Gastroesophageal sphincter (tissue), 4 donors: ENCODE data around the gene MRPS18A. TPM values are rescaled to one million over a fixed set of nuclear protein-coding genes. Genes with fewer than 3 reads are reported as not detected.
A peak's percentile ranks its signal among the peaks of the same experiment; 100 is the strongest.

ENCODE experiments used
- ATAC-seq: fragments of 150-250 bp; one replicate; pipeline ENCODE4 v1.9.1; 2016; ENCODE audit warnings: mild to moderate bottlenecking, moderate library complexity
- H3K27ac ChIP-seq, 4 donors: fragments of 200-600 bp; sonication (generic) in 3 of 4; 1 replicate in 3 of 4; 2 replicates in 1 of 4; pipeline ENCODE4 v1.5.1; 2016 to 2019
- H3K27me3 ChIP-seq: fragments of 200-600 bp; sonication (generic); one replicate; pipeline ENCODE4 v1.5.1; 2019
- H3K36me3 ChIP-seq, 2 donors: fragments of 200-600 bp; sonication (generic); one replicate each; pipeline ENCODE4 v1.5.1; 2019; ENCODE audit warnings: control low read depth in 1 of 2
- H3K4me1 ChIP-seq, 3 donors: fragments of 200-600 bp; sonication (generic); 1 replicate in 2 of 3; 2 replicates in 1 of 3; pipeline ENCODE4 v1.5.1; 2016 to 2019; ENCODE audit warnings: control low read depth in 2 of 3
- H3K4me3 ChIP-seq, 2 donors: fragments of 200-600 bp; sonication (generic); one replicate each; pipeline ENCODE4 v1.5.1; 2019; ENCODE audit warnings: mild to moderate bottlenecking in 1 of 2, moderate library complexity in 1 of 2
- H3K9me3 ChIP-seq, 3 donors: fragments of 200-600 bp; sonication (generic); one replicate each; pipeline ENCODE4 v1.5.1; 2017 to 2019; ENCODE audit warnings: control low read depth in 2 of 3
- CTCF ChIP-seq, 4 experiments: fragments of 200-600 bp in 2 of 4; fragments of 450-650 bp in 2 of 4; sonication (generic) in 1 of 4; IDR thresholded peaks; one replicate each; pipeline ENCODE4 v1.5.1; 2017 to 2019; ENCODE audit warnings: antibody characterized with exemption in 4 of 4, mild to moderate bottlenecking in 2 of 4, moderate library complexity in 2 of 4
- EP300 ChIP-seq: sonication (generic); formaldehyde crosslinking; IDR thresholded peaks from one replicate; pipeline ENCODE4 v1.6.1; 2017; ENCODE audit warnings: antibody characterized with exemption, mild to moderate bottlenecking
- POLR2A ChIP-seq, 2 donors: fragments of 450-650 bp; IDR thresholded peaks; one replicate each; pipeline ENCODE4 v1.6.1; 2017; ENCODE audit warnings: antibody characterized with exemption in 2 of 2, mild to moderate bottlenecking in 2 of 2, moderate library complexity in 1 of 2
- POLR2AphosphoS5 ChIP-seq: sonication (generic); formaldehyde crosslinking; IDR thresholded peaks from one replicate; pipeline ENCODE4 v1.6.1; 2017; ENCODE audit warnings: antibody characterized with exemption
- WGBS, 2 donors: methylation state at CpG; one replicate each; pipeline ENCODE4 v1.1.5; 2018; ENCODE audit warnings: low coverage in 1 of 2; 5-methylcytosine and 5-hydroxymethylcytosine counted together
- total RNA-seq, 4 donors: library from RNA; depleted of rRNA; stranded (reverse); fragments of >200 nt; gene quantifications; one replicate each; pipeline ENCODE4 v1.1.0, GENCODE V29; 2016

MRPS18A gene
- total RNA-seq, 4 donors from 2014 or later: 36.3 to 47.3 (median 38.6) TPM

DNA sequence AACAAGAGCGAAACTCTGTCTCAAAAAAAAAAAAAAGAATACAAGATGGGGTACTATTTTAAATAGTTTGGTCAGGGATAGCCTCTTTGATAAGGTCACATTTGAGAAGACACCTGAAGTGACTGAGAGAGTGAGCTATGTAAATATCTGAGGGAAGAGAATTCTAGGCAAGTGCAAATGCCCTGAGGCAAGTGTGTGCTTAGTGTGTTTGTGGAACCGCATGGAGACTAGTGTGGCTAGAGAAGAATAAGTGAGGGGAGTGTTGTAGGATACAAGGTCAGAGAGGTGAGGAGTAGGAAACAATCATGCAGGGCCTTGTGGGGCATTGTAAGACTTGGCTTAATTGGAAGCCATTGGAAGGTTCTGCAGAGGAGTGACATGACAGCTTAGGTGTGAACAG, 39.3 kb downstream of the MRPS18A start:
- ATAC-seq: no peak
- H3K27me3 ChIP-seq: no peaks in the 10 kb centered on the region
- TF ChIP-seq POLR2AphosphoS5: no peak
- no peak for TF ChIP-seq POLR2A (IDR thresholded peaks at IDR 0.05)
- TF ChIP-seq CTCF (IDR thresholded peaks at IDR 0.05): no peak
- no peak for TF ChIP-seq EP300
- no peak overlapping the region for H3K4me3 ChIP-seq
- no peaks in the 10 kb centered on the region for H3K9me3 ChIP-seq
- peaks cover 0 to 14% (median 0%) of the 10 kb centered on the region in 3 donors for H3K4me1 ChIP-seq
- WGBS, 2 donors: 90 to 95% methylated on average over 2 of the region's 2 CpGs
- H3K27ac ChIP-seq: no peak overlapping the region
- no peaks in the 10 kb centered on the region for H3K36me3 ChIP-seq

DNA sequence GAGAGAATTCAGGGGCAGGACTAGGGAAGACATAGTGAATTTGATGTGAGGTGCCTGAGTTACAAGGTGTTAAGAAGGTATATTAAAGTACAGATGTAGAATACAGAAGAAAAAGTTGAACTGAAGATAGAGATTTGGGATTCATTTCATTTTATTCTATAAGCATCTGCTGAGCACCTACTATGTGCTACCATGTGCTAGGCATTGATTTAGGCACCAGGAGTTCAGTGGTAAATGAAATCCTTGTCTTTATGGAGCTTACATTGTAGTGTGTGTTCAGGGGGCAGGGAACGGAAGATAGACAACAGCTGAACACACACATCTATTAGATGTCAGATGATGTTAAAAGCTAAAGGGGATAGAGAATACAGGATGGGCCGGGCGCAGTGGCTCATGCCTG, 40.0 kb downstream of the MRPS18A start:
- 87 to 89% methylated on average over 1 to 3 of the region's 3 CpGs for WGBS, 2 donors
- ATAC-seq: no peak

GRCh38 chr6:43645613-43645964, 42.0 kb downstream of the MRPS18A start:
- Histone ChIP-seq H3K36me3 (peaks cover 0 to 23% of the 10 kb centered on the region in 2 donors), H3K27ac (peak overlapping the region in 3 of 4 donors; percentile 60 to 70 (median 60)), H3K4me1 (peaks cover 0 to 16% (median 0%) of the 10 kb centered on the region in 3 donors), H3K4me3 (peak overlapping the region; percentile 28 to 52), H3K9me3 (no peaks in the 10 kb centered on the region), H3K27me3 (no peaks in the 10 kb centered on the region)
- no peak for ATAC-seq
- TF ChIP-seq POLR2A (IDR thresholded peaks at IDR 0.05) (no peak), EP300 (no peak), CTCF (IDR thresholded peaks at IDR 0.05) (no peak), POLR2AphosphoS5 (no peak)
- WGBS, 2 donors: 12 to 16% methylated on average over 7 to 9 of the region's 9 CpGs

More for the DNA sequence above, 40.0 kb downstream of the MRPS18A start:
- Histone ChIP-seq H3K27ac (no peak overlapping the region), H3K27me3 (no peaks in the 10 kb centered on the region), H3K4me1 (peaks cover 0 to 14% (median 0%) of the 10 kb centered on the region in 3 donors), H3K36me3 (peaks cover 0 to 3% of the 10 kb centered on the region in 2 donors), H3K4me3 (no peak overlapping the region), H3K9me3 (no peaks in the 10 kb centered on the region)
- TF ChIP-seq POLR2A (IDR thresholded peaks at IDR 0.05) (no peak), EP300 (no peak), POLR2AphosphoS5 (no peak), CTCF (IDR thresholded peaks at IDR 0.05) (no peak)

GRCh38 chr6:43644940-43645612, 42.5 kb downstream of the MRPS18A start, which contains the start of gene RSPH9:
Gene RSPH9, plus strand, starts transcription at chr6:43645036. Its CDS starts 63 bp downstream, at chr6:43645099.
- H3K9me3 ChIP-seq: no peaks in the 10 kb centered on the region
- 1 to 6% methylated on average over 10 to 12 of the region's 52 CpGs for WGBS, 2 donors
- peaks cover 0 to 28% of the 10 kb centered on the region in 2 donors for H3K36me3 ChIP-seq
- H3K27ac ChIP-seq: peak within 1 kb of the TSS in 3 of 4 donors; percentile 60 to 70 (median 60)
- no peak for TF ChIP-seq EP300
- no peak for TF ChIP-seq CTCF (IDR thresholded peaks at IDR 0.05)
- no peak for TF ChIP-seq POLR2A (IDR thresholded peaks at IDR 0.05)
- TF ChIP-seq POLR2AphosphoS5: no peak
- H3K27me3 ChIP-seq: no peaks in the 10 kb centered on the region
- H3K4me1 ChIP-seq: peaks cover 0 to 21% (median 0%) of the 10 kb centered on the region in 3 donors
- peak; percentile 79 for ATAC-seq
- H3K4me3 ChIP-seq: peak within 1 kb of the TSS; percentile 28 to 52
